K562 (cell line): ENCODE measurements around the gene SNPH.

Experiments used
- HNRNPUL1 ChIP-seq: fragments of 200-400 bp; formaldehyde crosslinking; IDR thresholded peaks from 2 replicates; pipeline ENCODE4 v1.6.1; 2017; ENCODE audit warnings: low read length
- JUN ChIP-seq, 2 experiments: sonication (generic) in 1 of 2; formaldehyde crosslinking in 1 of 2; IDR thresholded peaks; 2 replicates each; pipeline versions ENCODE4 v1.6.1 to v1.8.0; 2012 to 2022; ENCODE audit warnings: borderline replicate concordance in 2 of 2, mild to moderate bottlenecking in 2 of 2, improper control_type of control experiment in 1 of 2, low read depth in 1 of 2, low read length in 1 of 2, missing genetic modification reagents in 1 of 2

DNA sequence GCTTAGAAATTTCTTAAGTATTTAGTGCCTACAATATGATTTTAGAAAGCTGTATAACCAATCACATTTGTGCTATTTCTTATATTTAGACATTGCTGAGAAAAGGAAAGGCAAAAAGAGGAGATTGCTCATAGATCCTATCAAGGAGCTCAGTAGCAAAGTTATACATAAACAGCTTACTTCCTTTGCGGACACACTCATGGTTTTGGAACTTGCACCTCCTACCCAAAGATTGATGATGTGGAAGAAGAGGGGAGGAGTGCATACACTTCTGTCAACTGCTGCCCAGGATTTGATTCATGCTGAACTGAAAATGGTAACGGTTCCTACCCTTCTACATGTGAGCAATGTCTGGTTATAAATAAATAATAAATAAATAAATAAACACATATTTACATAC is 23.6 kb upstream of the SNPH start:
- TF ChIP-seq HNRNPUL1 (no peak), JUN (IDR thresholded peaks at IDR 0.05; ENCODE audit: borderline replicate concordance, low read depth, low read length) (no peak), JUN (CRISPR knock-in tag; IDR thresholded peaks at IDR 0.05; ENCODE audit: borderline replicate concordance) (no peak)
